COLO668 (cell line): ENCODE data around the gene MCUR1.
"Not testable (repeated sequence)": the region's sequence is repeated elsewhere in the genome, so short reads cannot be mapped to it uniquely, and the experiment has no call there.

ENCODE experiments used
- DNase-seq: peaks from one replicate; lab custom pipeline; 2025; ENCODE audit not compliant: unreplicated experiment; lab: John Stamatoyannopoulos, UW

Gene MCUR1

GRCh38 chr6:13778028-13778427 is 36.3 kb downstream of the MCUR1 start:
- DNase-seq: no peak

- no peak for DNase-seq
Observed at GRCh38 chr6:13776602-13777001, 37.8 kb downstream of the MCUR1 start.

GRCh38 chr6:13775466-13775865 is 38.9 kb downstream of the MCUR1 start:
- not testable (repeated sequence) for DNase-seq

- DNase-seq: not testable (repeated sequence)
Observed at GRCh38 chr6:13772358-13773030, 41.9 kb downstream of the MCUR1 start.

GRCh38 chr6:13769655-13770053 is 44.7 kb downstream of the MCUR1 start:
- no peak for DNase-seq

GRCh38 chr6:13769034-13769654 is 45.2 kb downstream of the MCUR1 start:
- DNase-seq: no peak

GRCh38 chr6:13767121-13767808 is 47.1 kb downstream of the MCUR1 start:
- DNase-seq: no peak

GRCh38 chr6:13766201-13766634 is 48.1 kb downstream of the MCUR1 start:
- DNase-seq: no peak

- DNase-seq: no peak
Observed at GRCh38 chr6:13765570-13765969, 48.8 kb downstream of the MCUR1 start.

GRCh38 chr6:13764996-13765395 is 49.4 kb downstream of the MCUR1 start:
- DNase-seq: no peak

GRCh38 chr6:13763740-13764381 is 50.5 kb downstream of the MCUR1 start:
- no peak for DNase-seq

GRCh38 chr6:13762611-13763441 is 51.5 kb downstream of the MCUR1 start:
- DNase-seq: no peak

- DNase-seq: no peak
Observed at GRCh38 chr6:13761361-13762036, 52.9 kb downstream of the MCUR1 start.

- no peak for DNase-seq
Observed at GRCh38 chr6:13760307-13761304, 53.8 kb downstream of the MCUR1 start.

- no peak for DNase-seq
Observed at GRCh38 chr6:13759025-13759424, 55.3 kb downstream of the MCUR1 start.

- no peak for DNase-seq
Observed at GRCh38 chr6:13754644-13755043, 59.7 kb downstream of the MCUR1 start.

GRCh38 chr6:13743736-13744127 is 70.6 kb downstream of the MCUR1 start:
- DNase-seq: no peak

GRCh38 chr6:13742961-13743735 is 71.2 kb downstream of the MCUR1 start:
- no peak for DNase-seq
